ENCODE data around the gene SLIT3. TPM values are rescaled to one million over a fixed set of nuclear protein-coding genes. Genes with fewer than 3 reads are reported as not detected.

SLIT3 gene
- total and polyA plus RNA-seq, 10 of the 15 experiments (the other 5 are each of a cell fraction or from before 2014, with no cell fraction given) = 0.05 TPM; not detected in 9

DNA sequence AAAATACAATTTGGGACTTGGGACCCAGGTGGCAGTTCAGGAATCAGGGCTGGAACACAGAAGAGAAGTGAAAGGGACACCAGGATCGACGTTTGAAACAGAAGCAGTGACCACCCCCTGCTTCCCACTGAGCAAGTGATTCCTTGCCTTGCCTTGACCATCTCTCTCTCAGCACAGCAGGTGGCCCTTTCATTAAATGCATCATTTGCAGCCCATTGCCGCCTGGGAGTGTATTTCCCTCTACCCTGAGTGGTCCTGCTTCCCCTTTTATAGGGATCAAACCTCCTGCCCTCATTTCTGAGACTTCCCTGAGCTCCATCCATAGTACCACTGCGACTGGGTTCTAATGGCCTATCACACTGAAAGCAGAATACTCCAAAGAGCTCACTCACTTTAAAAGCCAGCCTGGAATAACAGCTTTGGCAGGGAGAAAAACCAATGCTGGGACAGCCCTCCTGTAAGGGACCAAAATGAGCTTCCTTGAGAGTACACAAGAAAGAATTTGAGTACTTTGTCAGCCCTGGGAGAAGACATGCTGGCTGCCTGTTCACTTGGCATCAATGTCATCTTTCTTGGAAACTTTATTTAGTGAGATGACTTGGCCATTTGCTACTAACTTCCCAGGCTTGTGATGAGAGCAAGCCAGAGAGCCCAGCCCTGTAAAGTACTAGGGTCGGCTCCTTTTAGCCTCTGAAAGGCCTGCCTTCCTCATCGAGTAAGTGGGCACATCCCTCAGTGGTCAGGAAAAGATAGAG, 149.7 kb downstream of the SLIT3 start (continued):
- TF ChIP-seq REST (IDR thresholded peaks at IDR 0.05; ENCODE audit: low read depth, low read length) = no peak
- TF ChIP-seq EP300 (IDR thresholded peaks at IDR 0.05; ENCODE audit: borderline replicate concordance in 1 of 2, control insufficient read depth in 1 of 2, low read depth in 2 of 2, low read length in 2 of 2) = no peak
- TF ChIP-seq STAT3 (IDR thresholded peaks at IDR 0.05; ENCODE audit: low read depth, low read length) = no peak
- TF ChIP-seq BACH1 (IDR thresholded peaks at IDR 0.05; ENCODE audit: borderline replicate concordance) = no peak
- no peak for TF ChIP-seq CREB1 (IDR thresholded peaks at IDR 0.05; ENCODE audit: low read depth)
- TF ChIP-seq SMC3 (IDR thresholded peaks at IDR 0.05; ENCODE audit: borderline replicate concordance, low read length) = no peak
- TF ChIP-seq, protein P1, sequence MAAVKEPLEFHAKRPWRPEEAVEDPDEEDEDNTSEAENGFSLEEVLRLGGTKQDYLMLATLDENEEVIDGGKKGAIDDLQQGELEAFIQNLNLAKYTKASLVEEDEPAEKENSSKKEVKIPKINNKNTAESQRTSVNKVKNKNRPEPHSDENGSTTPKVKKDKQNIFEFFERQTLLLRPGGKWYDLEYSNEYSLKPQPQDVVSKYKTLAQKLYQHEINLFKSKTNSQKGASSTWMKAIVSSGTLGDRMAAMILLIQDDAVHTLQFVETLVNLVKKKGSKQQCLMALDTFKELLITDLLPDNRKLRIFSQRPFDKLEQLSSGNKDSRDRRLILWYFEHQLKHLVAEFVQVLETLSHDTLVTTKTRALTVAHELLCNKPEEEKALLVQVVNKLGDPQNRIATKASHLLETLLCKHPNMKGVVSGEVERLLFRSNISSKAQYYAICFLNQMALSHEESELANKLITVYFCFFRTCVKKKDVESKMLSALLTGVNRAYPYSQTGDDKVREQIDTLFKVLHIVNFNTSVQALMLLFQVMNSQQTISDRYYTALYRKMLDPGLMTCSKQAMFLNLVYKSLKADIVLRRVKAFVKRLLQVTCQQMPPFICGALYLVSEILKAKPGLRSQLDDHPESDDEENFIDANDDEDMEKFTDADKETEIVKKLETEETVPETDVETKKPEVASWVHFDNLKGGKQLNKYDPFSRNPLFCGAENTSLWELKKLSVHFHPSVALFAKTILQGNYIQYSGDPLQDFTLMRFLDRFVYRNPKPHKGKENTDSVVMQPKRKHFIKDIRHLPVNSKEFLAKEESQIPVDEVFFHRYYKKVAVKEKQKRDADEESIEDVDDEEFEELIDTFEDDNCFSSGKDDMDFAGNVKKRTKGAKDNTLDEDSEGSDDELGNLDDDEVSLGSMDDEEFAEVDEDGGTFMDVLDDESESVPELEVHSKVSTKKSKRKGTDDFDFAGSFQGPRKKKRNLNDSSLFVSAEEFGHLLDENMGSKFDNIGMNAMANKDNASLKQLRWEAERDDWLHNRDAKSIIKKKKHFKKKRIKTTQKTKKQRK (IDR thresholded peaks at IDR 0.05; ENCODE audit: low read depth, low read length) = no peak
